Keratinocyte (primary cell): Measurements from ENCODE around the gene HGS. TPM values are rescaled to one million over a fixed set of nuclear protein-coding genes. Genes with fewer than 3 reads are reported as not detected.

ENCODE experiments used
- DNase-seq: peaks from one replicate; pipeline ENCODE4 v3.0.0-alpha.2; 2011; ENCODE audit warnings: low read depth, missing footprints, low spot score
- FAIRE-seq: peaks from 2 replicates; lab custom pipeline; 2011; peaks lifted over from hg19 to GRCh38; lab: Jason Lieb, UNC
- H2AFZ ChIP-seq: 2 replicates; pipeline ENCODE4 v1.6.0; 2012; ENCODE audit warnings: low read length, control low read depth, inconsistent platforms; ENCODE audit not compliant: control insufficient read depth
- H3K27ac ChIP-seq: 2 replicates; pipeline ENCODE4 v1.5.1; 2011; ENCODE audit warnings: low read length; ENCODE audit not compliant: control insufficient read depth, insufficient read depth
- H3K27me3 ChIP-seq: 3 replicates; pipeline ENCODE4 v1.6.0; 2011; ENCODE audit warnings: low read length; ENCODE audit not compliant: control insufficient read depth, insufficient read depth; ENCODE audit errors: extremely low read depth
- H3K36me3 ChIP-seq, 2 experiments: 2 replicates in 1 of 2; 3 replicates in 1 of 2; pipeline ENCODE4 v1.5.1; 2011; ENCODE audit warnings: low read length in 2 of 2, mild to moderate bottlenecking in 1 of 2; ENCODE audit not compliant: control insufficient read depth in 2 of 2, insufficient read depth in 2 of 2; ENCODE audit errors: extremely low read depth in 1 of 2
- H3K4me1 ChIP-seq: 3 replicates; pipeline ENCODE4 v1.5.1; 2011; ENCODE audit warnings: low read length; ENCODE audit not compliant: control insufficient read depth, insufficient read depth; ENCODE audit errors: extremely low read depth
- H3K4me2 ChIP-seq: 3 replicates; pipeline ENCODE4 v1.6.0; 2011; ENCODE audit warnings: low read depth, low read length; ENCODE audit not compliant: control insufficient read depth, insufficient read depth; ENCODE audit errors: extremely low read depth
- H3K4me3 ChIP-seq, 3 experiments: fragments of 200-600 bp in 1 of 3; sonication (generic) in 1 of 3; 2 replicates in 2 of 3; 3 replicates in 1 of 3; pipeline ENCODE4 v1.5.1; 2011 to 2016; ENCODE audit warnings: low read length in 3 of 3, mild to moderate bottlenecking in 3 of 3, control low read depth in 2 of 3, inconsistent platforms in 1 of 3, low read depth in 1 of 3, mixed read lengths in 1 of 3, mixed run types in 1 of 3, moderate library complexity in 1 of 3; ENCODE audit not compliant: control insufficient read depth in 2 of 3, insufficient read depth in 2 of 3; ENCODE audit errors: extremely low read depth in 1 of 3
- H3K79me2 ChIP-seq: 2 replicates; pipeline ENCODE4 v1.6.0; 2012; ENCODE audit warnings: low read length; ENCODE audit not compliant: control insufficient read depth, insufficient read depth
- H3K9ac ChIP-seq: 3 replicates; pipeline ENCODE4 v1.6.0; 2011; ENCODE audit warnings: low read length; ENCODE audit not compliant: control insufficient read depth, insufficient read depth; ENCODE audit errors: extremely low read depth
- H3K9me1 ChIP-seq: 3 replicates; pipeline ENCODE4 v1.6.0; 2011; ENCODE audit warnings: low read length; ENCODE audit not compliant: control insufficient read depth, insufficient read depth; ENCODE audit errors: extremely low read depth
- H3K9me3 ChIP-seq: 2 replicates; pipeline ENCODE4 v1.5.1; 2012; ENCODE audit warnings: low read depth, low read length; ENCODE audit not compliant: control insufficient read depth
- H4K20me1 ChIP-seq: 3 replicates; pipeline ENCODE4 v1.6.0; 2011; ENCODE audit warnings: low read length; ENCODE audit not compliant: control insufficient read depth, insufficient read depth; ENCODE audit errors: extremely low read depth
- EZH2 ChIP-seq: IDR thresholded peaks from one replicate; pipeline ENCODE4 v1.6.1; 2012; ENCODE audit warnings: inconsistent platforms, mild to moderate bottlenecking, low read length, moderate library complexity
- dilution Hi-C: fragments of 300-500 bp; cut with MboI; formaldehyde crosslinking; loops from one replicate; pipeline ENCODE4 v1.7.0; 2020; ENCODE audit warnings: low sequenced_read_pairs; ENCODE audit not compliant: extremely low pct_ligation_motif_present
- polyA plus RNA-seq, 5 experiments: library from polyadenylated mRNA; depleted of rRNA in 3 of 5; stranded (reverse) in 3 of 5; stranded (forward) in 1 of 5; unstranded in 1 of 5; fragments of >200 nt; gene quantifications; 1 replicate in 1 of 5; 2 replicates in 3 of 5; 3 replicates in 1 of 5; pipeline versions ENCODE4 v1.2.1 to v1.2.3, GENCODE V29; 2011 to 2012; ENCODE audit warnings: missing spikeins in 2 of 5, low read depth in 1 of 5, low replicate concordance in 1 of 5
- TF ChIP-seq, protein P1 (sequence below), 3 experiments: IDR thresholded peaks in 1 of 3; conservative IDR thresholded peaks in 1 of 3; optimal IDR thresholded peaks in 1 of 3; 2 replicates in 2 of 3; 3 replicates in 1 of 3; pipeline versions ENCODE3 to v1.5.1; 2011; ENCODE audit warnings: low read length in 3 of 3, mild to moderate bottlenecking in 3 of 3, moderate library complexity in 2 of 3, control low read depth in 1 of 3, inconsistent platforms in 1 of 3; ENCODE audit not compliant: insufficient read depth in 2 of 3; ENCODE audit errors: extremely low read depth in 1 of 3

Gene HGS
- polyA plus RNA-seq, 1 donor (not counting 4 experiments of a cell fraction or from before 2014, with no cell fraction given) = 79.6 TPM

DNA sequence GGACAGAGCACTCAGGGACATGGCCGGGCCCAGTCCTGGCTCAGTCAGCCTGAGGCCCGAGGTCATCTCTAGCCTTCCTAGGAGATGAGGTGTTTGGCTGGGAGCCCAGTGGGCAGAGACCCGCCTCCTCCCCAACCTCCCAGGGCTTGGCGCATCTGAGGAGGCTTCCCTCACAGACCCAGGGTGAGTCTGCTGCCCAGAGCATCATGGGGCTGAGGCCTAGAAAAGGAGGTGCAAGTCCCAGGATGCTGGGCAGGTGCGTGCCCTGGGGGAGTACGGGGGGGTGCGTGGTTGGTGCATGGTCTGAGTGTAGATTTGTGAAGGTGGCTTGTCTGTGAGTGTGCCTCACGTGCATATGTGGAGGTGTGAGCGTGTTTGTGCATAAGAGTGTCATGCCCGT is 32.1 kb upstream of the HGS start:
- Histone ChIP-seq H4K20me1 (peaks cover 4% of the 10 kb centered on the region), H3K36me3 (no peaks in the 10 kb centered on the region), H3K9me1 (no peaks in the 10 kb centered on the region), H3K27ac (no peak overlapping the region), H3K9me3 (no peaks in the 10 kb centered on the region), H3K9ac (no peak overlapping the region), H3K79me2 (no peaks in the 10 kb centered on the region), H3K4me2 (no peak overlapping the region), H3K4me3 (no peak overlapping the region), H2AFZ (no peak overlapping the region), H3K4me1 (no peaks in the 10 kb centered on the region), H3K27me3 (peaks cover 24% of the 10 kb centered on the region)
- dilution Hi-C loops = no loop called here
- DNase-seq (no peak), FAIRE-seq (no peak)
- TF ChIP-seq, protein P1, sequence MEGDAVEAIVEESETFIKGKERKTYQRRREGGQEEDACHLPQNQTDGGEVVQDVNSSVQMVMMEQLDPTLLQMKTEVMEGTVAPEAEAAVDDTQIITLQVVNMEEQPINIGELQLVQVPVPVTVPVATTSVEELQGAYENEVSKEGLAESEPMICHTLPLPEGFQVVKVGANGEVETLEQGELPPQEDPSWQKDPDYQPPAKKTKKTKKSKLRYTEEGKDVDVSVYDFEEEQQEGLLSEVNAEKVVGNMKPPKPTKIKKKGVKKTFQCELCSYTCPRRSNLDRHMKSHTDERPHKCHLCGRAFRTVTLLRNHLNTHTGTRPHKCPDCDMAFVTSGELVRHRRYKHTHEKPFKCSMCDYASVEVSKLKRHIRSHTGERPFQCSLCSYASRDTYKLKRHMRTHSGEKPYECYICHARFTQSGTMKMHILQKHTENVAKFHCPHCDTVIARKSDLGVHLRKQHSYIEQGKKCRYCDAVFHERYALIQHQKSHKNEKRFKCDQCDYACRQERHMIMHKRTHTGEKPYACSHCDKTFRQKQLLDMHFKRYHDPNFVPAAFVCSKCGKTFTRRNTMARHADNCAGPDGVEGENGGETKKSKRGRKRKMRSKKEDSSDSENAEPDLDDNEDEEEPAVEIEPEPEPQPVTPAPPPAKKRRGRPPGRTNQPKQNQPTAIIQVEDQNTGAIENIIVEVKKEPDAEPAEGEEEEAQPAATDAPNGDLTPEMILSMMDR (optimal IDR thresholded peaks at IDR 0.05 in 1 of 3, IDR thresholded peaks at IDR 0.05 in 1 of 3, conservative IDR thresholded peaks at IDR 0.05 in 1 of 3; ENCODE audit: extremely low read depth in 1 of 3, insufficient read depth in 2 of 3, low read length in 3 of 3) = no peak
- no peak for TF ChIP-seq EZH2

- no peak overlapping the region for H3K27ac ChIP-seq
- H4K20me1 ChIP-seq = no peaks in the 10 kb centered on the region
- no peaks in the 10 kb centered on the region for H3K36me3 ChIP-seq
- TF ChIP-seq, protein P1 (optimal IDR thresholded peaks at IDR 0.05 in 1 of 3, IDR thresholded peaks at IDR 0.05 in 1 of 3, conservative IDR thresholded peaks at IDR 0.05 in 1 of 3; ENCODE audit: extremely low read depth in 1 of 3, insufficient read depth in 2 of 3, low read length in 3 of 3) = no peak
- no peak for TF ChIP-seq EZH2
- FAIRE-seq (no peak), DNase-seq (no peak)
- H3K27me3 ChIP-seq = peaks cover 11% of the 10 kb centered on the region
- no peak overlapping the region for H3K4me2 ChIP-seq
- H2AFZ ChIP-seq = no peak overlapping the region
- no peak overlapping the region for H3K9ac ChIP-seq
- H3K79me2 ChIP-seq = no peaks in the 10 kb centered on the region
- dilution Hi-C loops = no loop called here
- H3K9me1 ChIP-seq = no peaks in the 10 kb centered on the region
- no peaks in the 10 kb centered on the region for H3K9me3 ChIP-seq
- H3K4me3 ChIP-seq = no peak overlapping the region
- no peaks in the 10 kb centered on the region for H3K4me1 ChIP-seq
Measured at GRCh38 chr17:81652906-81653771, 30.7 kb upstream of the HGS start.
